NCI-H524 treated with DMSO at 0.1 percent for 48 hours (cell line): ENCODE results near the gene NELL2.
A peak's percentile ranks its signal among the peaks of the same experiment; 100 is the strongest.
"Not testable (repeated sequence)": the region's sequence is repeated elsewhere in the genome, so short reads cannot be mapped to it uniquely, and the experiment has no call there.

Experiments used
- DNase-seq: peaks from one replicate; lab custom pipeline; 2025; lab: John Stamatoyannopoulos, UW

The NELL2 gene

GRCh38 chr12:44694017-44694416 lies 182.1 kb downstream of the NELL2 start:
- DNase-seq, result no peak

- DNase-seq, result no peak
These were observed 186.5 kb downstream of the NELL2 start for GRCh38 chr12:44689587-44689986.

- not testable (repeated sequence) for DNase-seq
These were observed 189.2 kb downstream of the NELL2 start for GRCh38 chr12:44686821-44687432.

- DNase-seq, result no peak
These were observed 198.4 kb downstream of the NELL2 start for GRCh38 chr12:44677724-44678123.

GRCh38 chr12:44674875-44675274 lies 201.2 kb downstream of the NELL2 start:
- DNase-seq, result no peak

- no peak for DNase-seq
These were observed 202.3 kb downstream of the NELL2 start for GRCh38 chr12:44673811-44674210.

- DNase-seq, result no peak
These were observed 204.1 kb downstream of the NELL2 start for GRCh38 chr12:44672042-44672441.

- DNase-seq, result no peak
These were observed 207.7 kb downstream of the NELL2 start for GRCh38 chr12:44668443-44668842.

- DNase-seq, result no peak
These were observed 208.7 kb downstream of the NELL2 start for GRCh38 chr12:44667461-44667860.

GRCh38 chr12:44663291-44663690 lies 212.8 kb downstream of the NELL2 start:
- DNase-seq, result no peak

- DNase-seq, result no peak
These were observed 220.3 kb downstream of the NELL2 start for GRCh38 chr12:44655846-44656245.

- peak; percentile 45 for DNase-seq
These were observed 221.2 kb downstream of the NELL2 start for GRCh38 chr12:44654646-44655639.

- no peak for DNase-seq
These were observed 222.1 kb downstream of the NELL2 start for GRCh38 chr12:44653861-44654527.

GRCh38 chr12:44649693-44650092 lies 226.4 kb downstream of the NELL2 start:
- no peak for DNase-seq

GRCh38 chr12:44647917-44648690 lies 228.0 kb downstream of the NELL2 start:
- DNase-seq, result no peak

- DNase-seq, result no peak
These were observed 235.5 kb downstream of the NELL2 start for GRCh38 chr12:44640427-44641190.

- DNase-seq, result no peak
These were observed 238.2 kb downstream of the NELL2 start for GRCh38 chr12:44637875-44638274.

GRCh38 chr12:44628180-44628579 lies 247.9 kb downstream of the NELL2 start:
- no peak for DNase-seq

- DNase-seq, result no peak
These were observed 248.5 kb downstream of the NELL2 start for GRCh38 chr12:44627387-44628166.

GRCh38 chr12:44626883-44627282 lies 249.2 kb downstream of the NELL2 start:
- DNase-seq, result peak; percentile 50
